Effector CD8-positive, alpha-beta T cell (primary cell): ENCODE data around the gene ATP6V1B1.

Experiments
- DNase-seq: peaks from one replicate; lab custom pipeline; 2025; lab: John Stamatoyannopoulos, UW

Gene ATP6V1B1

GRCh38 chr2:70943205-70943871 lies 7.6 kb downstream of the ATP6V1B1 start:
- no peak for DNase-seq

DNA sequence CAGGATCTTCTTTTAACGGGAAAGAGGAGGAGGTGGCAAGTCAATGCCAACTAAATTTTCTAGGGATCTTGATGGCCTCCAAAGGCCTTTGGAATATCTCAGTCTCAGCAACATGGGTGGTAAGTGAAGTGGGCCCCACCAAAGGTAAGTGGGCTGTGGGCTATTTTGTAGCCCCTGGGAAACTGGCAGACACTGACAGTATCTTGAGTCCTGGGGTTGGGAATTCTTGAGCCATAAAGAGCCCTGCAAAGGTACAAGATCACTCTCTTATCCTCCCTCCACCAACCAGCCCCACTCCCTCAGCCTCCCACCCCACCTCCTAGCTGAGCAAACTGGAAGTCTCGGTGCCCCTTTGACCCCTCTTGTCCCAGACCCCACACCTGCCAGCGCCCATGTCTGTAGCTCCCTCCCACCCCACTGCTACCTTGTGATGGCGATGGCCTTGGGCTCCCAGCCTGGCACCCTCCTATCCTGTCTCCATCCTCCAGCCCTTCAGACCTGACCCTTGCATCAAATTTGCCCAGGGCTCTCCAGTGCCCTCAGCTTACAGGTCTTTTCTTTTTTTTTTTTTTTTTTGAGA lies 8.5 kb downstream of the ATP6V1B1 start:
- DNase-seq = no peak

- peak; percentile 21 for DNase-seq
Observed at GRCh38 chr2:70946832-70947442, 11.2 kb downstream of the ATP6V1B1 start.

- DNase-seq = no peak
Observed at GRCh38 chr2:70947556-70948184, 12.0 kb downstream of the ATP6V1B1 start.

DNA sequence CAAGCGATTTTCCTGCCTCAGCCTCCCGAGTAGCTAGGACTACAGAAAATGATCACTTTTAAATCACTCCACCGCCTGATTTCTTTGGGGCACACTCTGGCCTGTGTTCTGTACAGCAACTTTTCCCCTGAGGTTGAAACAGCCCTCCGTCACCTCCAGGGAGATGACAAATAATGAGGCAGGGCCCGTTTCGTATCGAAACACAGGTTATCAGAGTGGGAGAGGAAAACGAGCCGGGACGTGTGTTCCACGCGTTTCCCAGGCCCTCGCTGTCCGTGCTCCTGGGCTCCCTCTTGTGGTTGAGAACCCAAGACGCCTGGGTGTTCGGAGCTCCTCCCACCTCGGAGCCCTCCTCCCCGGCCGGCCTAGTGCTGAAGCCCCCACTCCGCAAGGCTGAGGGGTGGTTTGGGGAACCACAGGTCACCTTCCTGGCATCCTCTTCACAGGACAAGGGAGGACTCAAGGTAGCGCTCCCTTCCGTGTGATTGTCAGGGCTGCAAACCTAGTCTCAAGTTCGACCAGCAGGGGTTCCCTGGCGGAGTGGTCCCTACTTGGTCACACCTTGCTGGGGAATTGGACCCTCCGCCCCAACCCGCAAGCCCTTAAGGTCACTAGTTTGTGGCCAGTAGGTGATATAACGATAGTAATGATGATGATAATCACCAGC lies 12.8 kb downstream of the ATP6V1B1 start:
- peak; percentile 68 for DNase-seq

DNA sequence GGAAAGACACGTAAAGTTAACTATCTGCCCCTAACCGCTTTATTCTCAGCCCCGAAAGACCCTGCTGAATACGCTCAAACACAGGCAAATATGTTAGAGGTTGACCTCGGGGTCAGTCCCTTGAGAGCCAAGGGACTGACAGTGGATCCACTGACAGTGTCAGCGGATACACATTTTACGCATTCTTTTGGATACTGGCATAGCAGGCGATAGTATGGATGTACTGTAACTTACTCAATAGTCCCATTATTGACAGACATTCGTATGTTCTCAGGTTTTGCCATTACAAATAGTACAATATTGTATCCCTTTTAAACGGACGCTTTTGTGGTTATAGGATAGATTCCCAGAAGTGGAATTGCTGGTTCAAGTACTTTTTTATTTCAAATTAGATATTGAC lies 13.4 kb downstream of the ATP6V1B1 start:
- no peak for DNase-seq

DNA sequence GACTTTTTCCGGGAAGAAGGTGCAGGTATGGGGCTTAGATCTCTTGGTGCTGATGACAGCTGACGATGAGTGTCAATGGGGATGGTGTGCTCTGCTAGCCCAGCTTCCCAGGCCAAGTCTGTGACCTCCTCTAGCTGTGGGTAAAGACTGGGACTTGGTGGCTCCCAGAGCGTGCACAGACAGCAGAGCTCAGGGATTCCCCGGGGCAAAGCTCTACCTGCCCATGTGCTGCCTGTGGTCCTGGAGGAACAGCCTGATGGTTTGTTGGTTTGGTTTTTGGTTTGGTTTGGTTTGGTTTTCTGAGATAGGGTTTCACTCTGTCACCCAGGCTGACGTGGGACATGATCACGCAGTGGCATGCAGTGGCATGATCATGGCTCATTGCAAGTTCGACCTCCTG lies 19.2 kb downstream of the ATP6V1B1 start:
- no peak for DNase-seq

DNA sequence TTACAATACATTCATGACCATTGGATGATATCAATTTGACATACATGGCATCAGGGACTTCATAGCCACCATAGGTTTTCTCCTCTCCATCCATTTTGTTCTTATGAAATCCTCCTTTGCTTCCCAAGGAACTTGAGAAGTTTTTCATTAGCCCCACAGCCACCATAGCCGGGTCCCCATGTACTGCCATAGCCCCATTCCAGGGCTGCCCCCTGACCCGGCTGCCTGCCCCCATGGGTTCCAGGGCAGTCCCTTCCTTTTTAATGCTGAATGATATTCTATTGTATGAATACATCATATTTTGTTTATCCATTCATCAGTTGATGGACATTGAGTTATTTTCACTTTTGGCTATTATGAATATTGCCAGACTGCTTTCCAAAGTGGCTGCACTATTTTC lies 20.4 kb downstream of the ATP6V1B1 start:
- no peak for DNase-seq

DNA sequence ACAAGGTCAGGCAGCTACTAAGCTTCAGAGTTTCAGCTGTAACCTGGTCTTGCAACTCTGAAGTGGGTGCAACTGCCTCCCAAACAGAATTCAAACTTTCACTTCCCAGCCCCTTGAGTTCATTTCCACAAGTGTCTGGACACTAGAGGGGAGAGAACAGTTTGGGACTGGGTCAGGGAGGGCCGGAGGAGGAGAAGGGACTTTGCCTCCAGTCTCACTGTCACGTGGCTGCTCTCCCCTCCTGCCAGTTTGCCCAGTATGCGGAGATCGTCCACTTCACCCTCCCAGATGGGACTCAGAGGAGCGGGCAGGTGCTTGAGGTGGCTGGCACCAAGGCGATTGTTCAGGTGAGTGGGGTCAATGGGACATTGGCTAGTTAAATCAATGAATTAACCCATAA lies 22.1 kb downstream of the ATP6V1B1 start:
- DNase-seq = no peak

DNA sequence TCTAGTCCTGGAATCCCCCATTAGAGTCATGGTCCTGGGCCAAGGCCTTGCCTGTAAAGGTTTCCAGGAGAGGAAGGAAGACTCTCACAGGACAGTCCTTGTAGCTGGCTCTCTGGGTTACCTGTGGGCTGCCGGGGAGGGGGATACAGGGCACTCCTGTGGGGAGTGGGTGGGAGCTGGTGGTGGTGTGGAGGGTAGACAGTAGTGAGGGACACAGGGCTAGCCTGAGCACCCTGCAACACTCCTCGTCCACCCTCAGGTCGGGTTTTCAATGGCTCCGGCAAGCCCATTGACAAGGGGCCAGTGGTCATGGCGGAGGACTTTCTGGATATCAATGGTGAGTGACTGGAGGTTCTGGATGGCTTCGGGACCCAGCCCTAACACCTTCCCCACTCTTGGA lies 23.1 kb downstream of the ATP6V1B1 start:
- DNase-seq = no peak

DNA sequence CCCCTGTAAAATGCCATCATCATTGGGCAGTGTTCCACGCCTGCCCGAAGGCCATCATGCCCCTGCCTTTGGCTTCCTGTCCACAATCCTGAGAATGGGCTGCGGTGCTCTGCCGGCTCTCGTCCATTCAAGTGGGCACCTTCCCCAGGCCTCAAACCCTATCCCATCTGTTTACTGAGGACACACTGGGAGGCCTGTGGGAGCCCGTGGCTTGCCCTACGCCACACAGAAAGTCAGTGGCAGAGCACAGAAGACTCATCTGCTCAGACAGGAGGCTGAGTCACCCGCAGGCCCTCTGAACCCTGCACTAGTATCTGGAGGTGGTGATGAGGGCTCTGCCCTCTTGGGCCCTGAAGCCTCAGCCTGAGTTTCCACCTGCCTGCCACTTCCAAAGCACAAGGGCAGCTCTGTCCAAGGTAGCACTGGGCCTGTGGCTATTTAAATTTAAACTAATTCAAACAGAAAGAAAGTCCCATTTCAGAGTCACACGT lies 23.6 kb downstream of the ATP6V1B1 start:
- no peak for DNase-seq

GRCh38 chr2:70959851-70960832 lies 24.4 kb downstream of the ATP6V1B1 start:
- no peak for DNase-seq

GRCh38 chr2:70960833-70961647 lies 25.3 kb downstream of the ATP6V1B1 start:
- DNase-seq = no peak

- DNase-seq = no peak
Observed at GRCh38 chr2:70961648-70961994, 25.9 kb downstream of the ATP6V1B1 start.

DNA sequence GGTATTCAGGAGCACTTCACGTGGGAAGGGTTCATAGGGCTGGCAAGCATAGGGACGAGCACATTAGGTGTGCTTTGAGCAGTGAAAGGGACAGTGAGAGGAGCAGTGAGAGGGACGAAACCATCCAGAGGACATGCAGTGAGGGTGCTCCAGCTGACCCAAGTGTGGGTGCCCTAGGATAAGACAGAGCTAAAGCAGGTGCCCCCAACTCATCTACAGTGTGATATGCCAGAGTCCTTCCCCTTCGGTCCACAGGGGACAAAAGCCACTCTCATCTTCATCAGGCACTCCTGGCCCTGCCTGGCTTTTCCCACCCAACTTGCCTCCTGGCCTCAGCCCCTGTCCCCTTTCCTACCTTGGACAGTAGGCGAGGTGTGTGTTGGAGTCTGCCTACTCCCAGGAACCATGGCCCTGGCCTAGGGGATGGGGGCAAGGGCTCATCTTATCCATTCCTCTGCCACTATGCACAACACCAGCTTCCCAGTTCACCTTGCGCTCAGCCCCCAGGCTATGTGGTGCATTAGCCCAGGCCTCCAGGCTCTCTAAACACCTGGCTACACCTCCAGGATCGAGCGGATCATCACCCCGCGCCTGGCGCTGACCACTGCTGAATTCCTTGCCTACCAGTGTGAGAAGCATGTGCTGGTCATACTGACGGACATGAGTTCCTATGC lies 26.6 kb downstream of the ATP6V1B1 start:
- DNase-seq = no peak

- no peak for DNase-seq
Observed at GRCh38 chr2:70962885-70963878, 27.5 kb downstream of the ATP6V1B1 start.

- DNase-seq = no peak
Observed at GRCh38 chr2:70964133-70964532, 28.4 kb downstream of the ATP6V1B1 start.

DNA sequence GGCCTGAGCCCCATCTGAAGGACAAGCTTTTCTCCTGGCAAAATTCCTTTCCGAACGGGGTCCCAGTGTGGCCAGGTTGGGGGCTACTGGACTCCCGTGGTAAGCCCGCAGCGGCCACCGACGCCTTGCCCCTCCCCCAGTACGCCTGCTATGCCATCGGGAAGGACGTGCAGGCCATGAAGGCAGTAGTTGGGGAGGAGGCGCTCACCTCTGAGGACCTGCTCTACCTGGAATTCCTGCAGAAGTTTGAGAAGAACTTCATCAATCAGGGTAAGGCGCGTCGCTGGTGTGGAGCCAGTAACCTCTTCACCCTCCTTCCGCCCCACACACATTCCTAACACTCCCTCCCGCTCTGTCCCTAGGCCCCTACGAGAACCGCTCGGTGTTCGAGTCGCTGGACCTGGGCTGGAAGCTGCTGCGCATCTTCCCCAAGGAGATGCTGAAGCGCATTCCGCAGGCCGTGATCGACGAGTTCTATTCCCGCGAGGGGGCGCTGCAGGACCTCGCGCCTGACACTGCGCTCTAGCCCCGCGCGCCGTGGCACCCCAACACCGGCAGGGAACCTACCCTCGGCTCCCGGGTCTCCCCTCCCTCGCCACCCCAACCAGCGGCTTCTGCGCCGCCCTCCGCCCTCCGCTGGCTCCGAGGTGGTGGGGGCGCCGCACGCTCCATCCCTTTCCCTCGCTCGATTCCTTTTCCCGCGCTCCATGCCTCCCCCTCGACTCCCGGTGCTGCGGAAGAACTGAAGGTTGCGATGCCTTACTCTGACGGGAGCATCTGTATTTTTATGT lies 29.1 kb downstream of the ATP6V1B1 start:
- peak; percentile 70 for DNase-seq
